Measurements from ENCODE around the gene FRAS1.

DNA sequence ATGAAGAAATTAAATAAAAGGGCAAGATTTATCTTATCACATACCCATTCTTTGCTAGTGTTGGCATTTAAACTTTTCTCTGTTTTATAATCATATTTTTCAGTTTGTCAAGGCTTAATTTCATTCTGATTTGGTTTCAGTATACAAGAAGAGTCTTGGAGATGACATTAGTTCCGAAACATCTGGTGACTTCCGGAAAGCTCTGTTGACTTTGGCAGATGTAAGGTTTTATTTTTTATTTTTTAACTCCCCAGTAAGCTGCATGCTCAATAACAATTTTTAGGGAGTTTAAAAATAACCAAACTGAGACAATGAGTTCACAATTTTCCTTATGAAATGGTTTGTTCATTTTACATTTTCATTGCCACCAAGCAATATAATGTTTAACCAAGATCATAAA, 534.3 kb downstream of the FRAS1 start:
- TF ChIP-seq POLR2AphosphoS5 (IDR thresholded peaks at IDR 0.05; ENCODE audit: borderline replicate concordance, low read depth, low read length) = no peak
- no peak for TF ChIP-seq EZH2 (IDR thresholded peaks at IDR 0.05)
- no peak for TF ChIP-seq FOXP2 (optimal IDR thresholded peaks at IDR 0.05; ENCODE audit: control extremely low read depth, extremely low read length, insufficient read depth)
